Inflammatory macrophage treated with lipopolysaccharide for 4 hours (primary cell): ENCODE results near the gene OSTC.
"Not testable (repeated sequence)": the region's sequence is repeated elsewhere in the genome, so short reads cannot be mapped to it uniquely, and the experiment has no call there.

Experiments used
- DNase-seq: peaks from one replicate; pipeline ENCODE4 v3.0.0-alpha.2; 2020

The OSTC gene

GRCh38 chr4:108649863-108650211, 562 bp upstream of the OSTC start:
- DNase-seq, result no peak

- DNase-seq, result peak; percentile 72
Measured at GRCh38 chr4:108651014-108651791, 804 bp downstream of the OSTC start.

GRCh38 chr4:108662629-108663028, 12.2 kb downstream of the OSTC start:
- no peak for DNase-seq

- DNase-seq, result no peak
Measured at GRCh38 chr4:108674356-108674977, 24.1 kb downstream of the OSTC start.

GRCh38 chr4:108681321-108681809, 31.0 kb downstream of the OSTC start:
- no peak for DNase-seq

- no peak for DNase-seq
Measured at GRCh38 chr4:108683479-108683878, 33.1 kb downstream of the OSTC start.

- no peak for DNase-seq
Measured at GRCh38 chr4:108685036-108685686, 34.8 kb downstream of the OSTC start.

GRCh38 chr4:108690738-108691137, 40.3 kb downstream of the OSTC start:
- no peak for DNase-seq

- no peak for DNase-seq
Measured at GRCh38 chr4:108693211-108693610, 42.8 kb downstream of the OSTC start.

- DNase-seq, result no peak
Measured at GRCh38 chr4:108693819-108694218, 43.4 kb downstream of the OSTC start.

- DNase-seq, result no peak
Measured at GRCh38 chr4:108694423-108694822, 44.0 kb downstream of the OSTC start.

- DNase-seq, result no peak
Measured at GRCh38 chr4:108695062-108695461, 44.7 kb downstream of the OSTC start.

- DNase-seq, result no peak
Measured at GRCh38 chr4:108696160-108696559, 45.8 kb downstream of the OSTC start.

GRCh38 chr4:108700081-108700757, 49.8 kb downstream of the OSTC start:
- no peak for DNase-seq

GRCh38 chr4:108702960-108703359, 52.6 kb downstream of the OSTC start:
- no peak for DNase-seq

- no peak for DNase-seq
Measured at GRCh38 chr4:108703370-108703769, 53.0 kb downstream of the OSTC start.

GRCh38 chr4:108703966-108704365, 53.6 kb downstream of the OSTC start:
- no peak for DNase-seq

GRCh38 chr4:108706289-108706688, 55.9 kb downstream of the OSTC start:
- DNase-seq, result no peak

- DNase-seq, result no peak
Measured at GRCh38 chr4:108709234-108709633, 58.8 kb downstream of the OSTC start.

GRCh38 chr4:108709722-108710121, 59.3 kb downstream of the OSTC start:
- DNase-seq, result no peak

- DNase-seq, result not testable (repeated sequence)
Measured at GRCh38 chr4:108710578-108710977, 60.2 kb downstream of the OSTC start.

GRCh38 chr4:108714880-108715279, 64.5 kb downstream of the OSTC start:
- DNase-seq, result no peak

- DNase-seq, result no peak
Measured at GRCh38 chr4:108716340-108716739, 65.9 kb downstream of the OSTC start.
